Thymus (tissue), 11 donors: ENCODE measurements around the gene IKZF4. TPM values are rescaled to one million over a fixed set of nuclear protein-coding genes. Genes with fewer than 3 reads are reported as not detected.

Source experiments
- DNase-seq, 9 donors: peaks; one replicate each; pipeline ENCODE4 v3.0.0-alpha.2; 2013; ENCODE audit warnings: low spot score in 9 of 9, low read depth in 6 of 9, missing footprints in 1 of 9
- H3K27ac ChIP-seq, 2 donors: one replicate each; pipeline ENCODE4 v1.5.1; 2013; ENCODE audit warnings: control low read depth in 1 of 2, low read depth in 1 of 2, low read length in 1 of 2, mild to moderate bottlenecking in 1 of 2, moderate library complexity in 1 of 2
- H3K27me3 ChIP-seq, 2 donors: one replicate each; pipeline ENCODE4 v1.5.1; 2013; ENCODE audit warnings: low read length in 1 of 2; ENCODE audit not compliant: control insufficient read depth in 2 of 2, insufficient read depth in 1 of 2
- H3K36me3 ChIP-seq, 2 donors: one replicate each; pipeline ENCODE4 v1.5.1; 2013; ENCODE audit warnings: low read length in 1 of 2, mild to moderate bottlenecking in 1 of 2, moderate library complexity in 1 of 2; ENCODE audit not compliant: control insufficient read depth in 2 of 2, insufficient read depth in 2 of 2
- H3K4me1 ChIP-seq, 2 donors: one replicate each; pipeline ENCODE4 v1.5.1; 2013; ENCODE audit warnings: low read length in 2 of 2; ENCODE audit not compliant: control insufficient read depth in 2 of 2, insufficient read depth in 2 of 2
- H3K4me3 ChIP-seq, 2 donors: one replicate each; pipeline ENCODE4 v1.5.1; 2013; ENCODE audit warnings: low read length in 2 of 2, control low read depth in 1 of 2, mild to moderate bottlenecking in 1 of 2
- H3K9me3 ChIP-seq, 2 donors: one replicate each; pipeline ENCODE4 v1.5.1; 2013; ENCODE audit warnings: low read length in 1 of 2, mild to moderate bottlenecking in 1 of 2; ENCODE audit not compliant: control insufficient read depth in 2 of 2, insufficient read depth in 1 of 2
- WGBS: extraction: QIAGEN DNeasy Blood & Tissue Kit; methylation state at CpG from one replicate; pipeline ENCODE4 v1.1.7; 2013; 5-methylcytosine and 5-hydroxymethylcytosine counted together
- polyA plus RNA-seq: library from polyadenylated mRNA; stranded (reverse); fragments of 200-250 nt; gene quantifications from one replicate; pipeline ENCODE4 v1.2.3, GENCODE V29; 2013
- total RNA-seq: library from RNA; stranded (reverse); fragments of 120-200 nt; gene quantifications from one replicate; pipeline ENCODE4 v1.2.4, GENCODE V29; 2013
- donor health status: healthy.

Gene IKZF4
- total and polyA plus RNA-seq, 2 donors, result 1.7 to 2.7 TPM

GRCh38 chr12:56028511-56029165, 7.8 kb downstream of the IKZF4 start:
- Histone ChIP-seq H3K4me3 (no peak overlapping the region), H3K27me3 (no peaks in the 10 kb centered on the region), H3K4me1 (peaks cover 0 to 4% of the 10 kb centered on the region in 2 donors), H3K36me3 (peaks cover 13 to 41% of the 10 kb centered on the region in 2 donors), H3K9me3 (no peaks in the 10 kb centered on the region), H3K27ac (peak overlapping the region in 1 of 2 donors; percentile 52)
- DNase-seq, result no peak
- WGBS, result 86% methylated on average over 5 of the region's 5 CpGs

GRCh38 chr12:56029166-56029519, 8.3 kb downstream of the IKZF4 start:
- peak overlapping the region in 1 of 2 donors; percentile 52 for H3K27ac ChIP-seq
- no peaks in the 10 kb centered on the region for H3K9me3 ChIP-seq
- H3K4me3 ChIP-seq, result no peak overlapping the region
- DNase-seq, result no peak
- H3K4me1 ChIP-seq, result peaks cover 0 to 4% of the 10 kb centered on the region in 2 donors
- peaks cover 13 to 41% of the 10 kb centered on the region in 2 donors for H3K36me3 ChIP-seq
- no peaks in the 10 kb centered on the region for H3K27me3 ChIP-seq

- WGBS, result 94% methylated on average over 6 of the region's 6 CpGs
- H3K27me3 ChIP-seq, result no peaks in the 10 kb centered on the region
- peaks cover 0 to 4% of the 10 kb centered on the region in 2 donors for H3K4me1 ChIP-seq
- no peak overlapping the region for H3K27ac ChIP-seq
- H3K4me3 ChIP-seq, result no peak overlapping the region
- peak in 2 of 9 donors; percentile 57 to 72 for DNase-seq
- no peaks in the 10 kb centered on the region for H3K9me3 ChIP-seq
- peaks cover 16 to 45% of the 10 kb centered on the region in 2 donors for H3K36me3 ChIP-seq
Measured at GRCh38 chr12:56029666-56030293, 8.9 kb downstream of the IKZF4 start.

- Histone ChIP-seq H3K36me3 (peaks cover 12 to 44% of the 10 kb centered on the region in 2 donors), H3K27ac (peak overlapping the region in 1 of 2 donors; percentile 52), H3K4me3 (no peak overlapping the region)
Measured at GRCh38 chr12:56031987-56032386, 11.1 kb downstream of the IKZF4 start.

GRCh38 chr12:56034586-56035332, 13.9 kb downstream of the IKZF4 start:
- 93% methylated on average over 21 of the region's 21 CpGs for WGBS
- Histone ChIP-seq H3K27me3 (no peaks in the 10 kb centered on the region), H3K36me3 (peaks cover 3 to 38% of the 10 kb centered on the region in 2 donors), H3K9me3 (no peaks in the 10 kb centered on the region), H3K4me1 (peaks cover 0 to 10% of the 10 kb centered on the region in 2 donors), H3K27ac (no peak overlapping the region), H3K4me3 (no peak overlapping the region)
- DNase-seq, result no peak

More at GRCh38 chr12:56031987-56032386, 11.1 kb downstream of the IKZF4 start:
- no peaks in the 10 kb centered on the region for H3K9me3 ChIP-seq
- DNase-seq, result peak in 1 of 9 donors; percentile 51
- no peaks in the 10 kb centered on the region for H3K27me3 ChIP-seq
- H3K4me1 ChIP-seq, result peaks cover 0 to 4% of the 10 kb centered on the region in 2 donors
- WGBS, result 94% methylated on average over 1 of the region's 1 CpG

GRCh38 chr12:56037161-56037560, 16.3 kb downstream of the IKZF4 start:
- no peaks in the 10 kb centered on the region for H3K27me3 ChIP-seq
- DNase-seq, result no peak
- no peak overlapping the region for H3K4me3 ChIP-seq
- H3K27ac ChIP-seq, result no peak overlapping the region
- peaks cover 0 to 18% of the 10 kb centered on the region in 2 donors for H3K4me1 ChIP-seq
- H3K9me3 ChIP-seq, result no peaks in the 10 kb centered on the region
- WGBS, result 78% methylated on average over 2 of the region's 2 CpGs
- peaks cover 3 to 35% of the 10 kb centered on the region in 2 donors for H3K36me3 ChIP-seq

GRCh38 chr12:56038022-56038655, 17.3 kb downstream of the IKZF4 start:
- H3K27ac ChIP-seq, result peak overlapping the region in 1 of 2 donors; percentile 34
- H3K4me3 ChIP-seq, result no peak overlapping the region
- WGBS, result 86% methylated on average over 2 of the region's 2 CpGs
- H3K36me3 ChIP-seq, result peaks cover 3 to 32% of the 10 kb centered on the region in 2 donors
- DNase-seq, result no peak
- H3K9me3 ChIP-seq, result no peaks in the 10 kb centered on the region
- H3K4me1 ChIP-seq, result peaks cover 5 to 21% of the 10 kb centered on the region in 2 donors
- H3K27me3 ChIP-seq, result no peaks in the 10 kb centered on the region

- H3K9me3 ChIP-seq, result no peaks in the 10 kb centered on the region
Measured at GRCh38 chr12:56040151-56040550, 19.3 kb downstream of the IKZF4 start.

More at GRCh38 chr12:56040151-56040550, 19.3 kb downstream of the IKZF4 start:
- Histone ChIP-seq H3K27me3 (no peaks in the 10 kb centered on the region), H3K4me3 (no peak overlapping the region), H3K27ac (no peak overlapping the region), H3K36me3 (peaks cover 17 to 39% of the 10 kb centered on the region in 2 donors), H3K4me1 (peaks cover 8 to 26% of the 10 kb centered on the region in 2 donors)
- WGBS, result 100% methylated on average over 1 of the region's 1 CpG
- no peak for DNase-seq
